Stimulated activated naive CD4-positive, alpha-beta T cell (primary cell): ENCODE measurements around the gene BTN2A1.
"Not testable (repeated sequence)": the region's sequence is repeated elsewhere in the genome, so short reads cannot be mapped to it uniquely, and the experiment has no call there.

Source experiments
- DNase-seq, 6 experiments: peaks; one replicate each; lab custom pipeline; 2025; lab: John Stamatoyannopoulos, UW

The BTN2A1 gene

GRCh38 chr6:26432627-26433201, 25.0 kb upstream of the BTN2A1 start:
- DNase-seq: no peak

- not testable (repeated sequence) for DNase-seq
These were observed 24.1 kb upstream of the BTN2A1 start for GRCh38 chr6:26433680-26434079.

- DNase-seq: no peak
These were observed 21.7 kb upstream of the BTN2A1 start for GRCh38 chr6:26436018-26436417.

GRCh38 chr6:26437550-26437949, 20.2 kb upstream of the BTN2A1 start:
- no peak for DNase-seq

GRCh38 chr6:26438000-26438399, 19.8 kb upstream of the BTN2A1 start:
- DNase-seq: no peak

DNA sequence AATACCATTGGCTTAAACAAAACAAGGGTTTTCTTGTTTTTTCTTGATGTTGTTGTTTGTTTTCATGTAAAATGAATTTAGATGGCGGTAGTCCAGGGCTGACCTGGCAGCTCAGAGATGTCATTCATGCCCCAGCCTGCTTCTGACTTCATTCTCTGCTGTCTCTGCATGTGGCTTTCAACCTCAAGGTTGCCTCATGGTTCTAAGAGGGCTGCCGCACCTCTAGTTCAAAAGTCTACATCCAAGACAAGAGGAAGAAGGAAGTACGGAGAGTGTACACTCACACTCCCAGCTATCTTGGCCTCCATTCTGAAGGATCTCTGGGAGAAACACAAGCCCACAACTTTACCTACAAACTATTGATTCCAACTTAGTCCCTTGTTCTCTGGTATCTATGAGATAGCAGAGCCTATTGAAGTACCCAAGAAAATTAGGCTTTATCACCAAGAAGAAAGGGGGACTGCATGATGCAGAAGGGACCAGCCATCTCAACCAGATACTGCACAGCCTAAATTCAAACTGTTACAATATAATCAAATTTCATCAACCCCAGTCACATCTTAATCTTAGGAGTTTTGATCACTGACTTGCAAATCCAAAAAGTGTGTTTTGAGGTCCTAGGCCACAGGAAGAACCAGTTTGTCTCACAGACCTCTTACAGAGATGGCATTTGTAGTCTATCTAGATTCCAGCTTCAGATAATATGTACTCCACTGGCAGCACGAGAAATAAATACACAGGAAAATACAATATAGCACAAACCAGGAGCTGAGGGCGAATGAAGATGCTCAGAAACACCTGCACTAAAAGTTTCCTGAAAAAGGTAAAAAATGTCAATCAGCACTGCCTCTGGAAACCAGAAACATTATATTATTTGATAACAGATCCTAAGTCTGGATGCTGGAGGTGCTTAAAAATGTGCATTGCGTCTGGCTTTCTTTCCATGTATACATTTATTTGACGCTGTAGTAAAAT, 18.3 kb upstream of the BTN2A1 start:
- peak in 3 of 6 experiments; percentile 22 to 67 (median 47) for DNase-seq

DNA sequence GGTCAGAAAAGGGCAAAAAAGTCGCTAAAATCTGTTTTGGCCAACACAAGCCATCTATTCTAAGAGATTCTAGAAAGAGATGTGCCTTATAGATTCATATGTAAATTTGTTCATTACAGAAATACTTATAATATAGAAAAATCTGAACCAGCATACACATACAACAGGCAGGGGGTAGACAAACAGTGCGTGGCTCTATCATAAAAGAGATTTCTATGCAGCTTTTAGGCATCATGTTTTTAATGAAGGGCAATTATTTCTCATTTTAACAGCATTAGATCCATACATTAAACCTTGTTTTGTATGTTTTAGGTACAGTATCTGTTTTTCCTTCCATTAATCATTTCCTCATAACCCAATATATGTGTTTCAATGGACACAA, 16.8 kb upstream of the BTN2A1 start:
- DNase-seq: no peak

DNA sequence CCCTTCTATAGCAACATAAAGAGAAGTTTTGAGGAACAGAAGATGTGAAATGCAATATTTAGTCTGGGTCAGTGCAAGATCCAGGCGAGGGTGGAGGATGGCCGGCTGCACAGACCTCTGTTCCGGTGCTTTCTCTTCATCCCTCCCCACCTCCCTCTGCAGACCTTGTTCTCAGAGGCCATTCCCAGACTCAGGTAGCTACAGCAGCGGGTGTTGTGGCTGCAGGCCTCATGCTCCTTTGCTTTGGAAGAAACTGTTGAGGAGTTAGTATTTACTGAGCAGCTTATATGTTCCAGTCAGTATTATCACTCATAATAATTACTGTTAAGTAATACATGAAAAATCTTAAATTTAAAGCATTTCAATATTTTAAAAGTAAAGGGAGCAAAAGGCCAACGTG, 15.8 kb upstream of the BTN2A1 start:
- DNase-seq: no peak

GRCh38 chr6:26445934-26446667, 11.7 kb upstream of the BTN2A1 start:
- DNase-seq: no peak

- DNase-seq: no peak
These were observed 10.5 kb upstream of the BTN2A1 start for GRCh38 chr6:26447257-26447656.

DNA sequence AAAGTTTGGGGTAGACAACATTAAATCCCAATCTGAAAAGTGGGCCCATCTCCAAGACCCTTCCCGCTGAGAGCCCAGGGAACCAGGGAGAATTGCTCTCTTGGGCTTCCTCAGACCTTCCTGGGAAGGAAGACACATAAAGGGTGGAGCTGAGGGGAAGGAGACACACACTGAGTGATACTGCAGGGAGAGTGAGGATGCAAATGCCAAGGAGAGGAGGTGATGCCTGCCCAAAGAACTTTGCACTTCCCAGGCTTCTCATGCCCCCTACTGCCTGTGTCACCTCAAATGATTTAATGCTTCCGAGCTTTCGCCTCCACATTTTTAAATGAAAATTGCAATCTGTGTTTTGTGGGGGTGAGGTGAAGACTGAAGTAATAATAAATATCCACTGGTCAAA, 7.5 kb upstream of the BTN2A1 start:
- no peak for DNase-seq

- DNase-seq: no peak
These were observed 5.0 kb upstream of the BTN2A1 start for GRCh38 chr6:26452631-26453235.

- no peak for DNase-seq
These were observed 3.1 kb upstream of the BTN2A1 start for GRCh38 chr6:26454631-26455030.

DNA sequence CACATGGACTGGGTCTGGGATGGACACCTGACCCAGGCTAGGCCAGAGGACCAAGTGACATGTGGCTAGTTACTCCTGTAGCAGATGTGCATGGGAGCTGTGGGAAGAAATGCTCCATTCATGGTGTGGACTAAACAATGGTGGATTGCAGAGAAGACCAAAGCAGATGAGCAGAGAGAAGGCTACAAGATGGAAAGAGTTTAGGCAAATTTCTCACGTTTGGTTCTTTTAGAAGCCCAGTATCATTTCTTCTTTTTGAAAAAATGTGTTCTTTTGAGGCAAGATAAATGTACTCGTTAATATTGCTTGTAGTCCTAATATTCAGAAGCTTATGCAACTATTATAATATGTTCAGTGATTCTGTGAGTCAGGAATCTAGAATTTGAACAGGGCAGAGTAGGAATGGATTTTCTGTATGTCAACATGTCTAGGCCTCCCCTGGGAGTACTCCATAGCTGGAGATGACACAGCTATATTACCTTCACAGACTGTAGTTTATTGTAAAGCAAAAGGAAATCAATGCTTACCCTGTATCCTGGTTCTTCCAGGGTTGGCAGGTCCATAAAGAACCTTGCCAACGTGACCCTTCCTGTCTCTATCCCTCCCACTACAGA, 2.3 kb upstream of the BTN2A1 start:
- DNase-seq: no peak

- DNase-seq: peak in 1 of 6 experiments; percentile 37
These were observed 420 bp upstream of the BTN2A1 start for GRCh38 chr6:26457264-26457805.

- no peak for DNase-seq
These were observed 1.5 kb downstream of the BTN2A1 start for GRCh38 chr6:26459023-26459810.

DNA sequence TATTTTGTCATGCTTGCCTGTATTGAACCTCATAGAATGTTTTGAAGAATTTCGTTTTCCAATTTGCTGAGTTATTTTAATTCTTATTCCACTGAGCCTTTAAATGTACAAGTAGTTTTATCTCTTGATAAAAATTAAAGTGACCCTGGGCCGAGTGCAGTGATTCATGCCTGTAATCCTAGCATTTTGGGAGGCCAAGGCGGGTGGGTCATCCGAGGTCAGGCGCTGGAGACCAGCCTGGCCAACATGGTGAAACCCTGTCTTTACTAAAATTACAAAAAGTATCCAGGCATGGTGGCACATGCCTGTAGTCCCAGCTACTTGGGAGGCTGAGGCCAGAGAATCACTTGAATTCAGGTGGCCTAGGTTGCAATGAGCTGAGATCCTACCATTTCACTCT, 3.6 kb downstream of the BTN2A1 start:
- not testable (repeated sequence) for DNase-seq

DNA sequence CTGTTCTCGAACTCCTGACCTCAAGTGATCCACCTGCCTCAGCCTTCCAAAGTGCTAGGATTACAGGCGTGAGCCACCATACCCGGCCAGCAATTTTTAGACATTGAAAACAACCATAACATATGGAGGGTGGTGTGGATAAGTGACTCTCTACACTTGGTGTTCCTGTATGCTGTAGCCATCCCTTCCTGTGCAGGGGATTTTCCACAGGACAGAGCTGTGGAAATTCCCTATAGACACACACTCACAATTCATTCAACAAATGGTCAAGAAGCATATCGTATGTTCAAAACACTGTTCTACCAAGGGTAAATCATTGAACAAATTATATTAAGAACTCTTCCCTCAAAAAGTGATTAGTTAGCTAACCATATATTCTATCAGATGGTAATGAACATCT, 6.3 kb downstream of the BTN2A1 start:
- DNase-seq: no peak

- no peak for DNase-seq
These were observed 6.8 kb downstream of the BTN2A1 start for GRCh38 chr6:26464416-26465131.

DNA sequence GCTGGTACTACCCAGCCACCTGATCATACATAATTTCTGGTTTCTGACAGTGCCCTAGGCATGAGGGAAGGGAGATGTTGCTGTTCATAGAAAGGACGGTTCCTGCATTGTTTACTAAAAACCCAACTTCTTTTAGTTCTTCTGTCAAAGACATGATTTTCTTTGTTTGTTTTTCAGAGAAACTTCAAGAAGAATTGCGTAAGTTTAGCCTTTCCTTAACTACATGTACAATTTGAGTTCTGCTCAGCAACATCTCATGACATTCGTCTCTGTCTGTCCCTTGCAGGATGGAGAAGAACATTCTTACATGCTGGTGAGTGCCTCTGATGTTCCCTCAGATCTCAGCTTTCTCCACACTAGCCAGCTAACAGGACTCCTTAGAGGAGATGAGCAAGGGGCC, 8.0 kb downstream of the BTN2A1 start:
- no peak for DNase-seq
